ENCODE measurements around the gene ZNF831. TPM values are rescaled to one million over a fixed set of nuclear protein-coding genes. Genes with fewer than 3 reads are reported as not detected.

The ZNF831 gene
- total RNA-seq, 1 donor = 19.8 TPM

GRCh38 chr20:59134182-59134581, 29.4 kb upstream of the ZNF831 start:
- no peak overlapping the region for H3K4me3 ChIP-seq (ENCODE audit: low read length)
- H3K9me3 ChIP-seq (ENCODE audit: low read depth, low read length) = no peaks in the 10 kb centered on the region
- H3K4me1 ChIP-seq (ENCODE audit: insufficient read depth, low read length) = no peaks in the 10 kb centered on the region
- H3K27me3 ChIP-seq (ENCODE audit: insufficient read depth, low read length) = no peaks in the 10 kb centered on the region

- Histone ChIP-seq H3K4me1 (ENCODE audit: insufficient read depth, low read length) (peaks cover 1% of the 10 kb centered on the region), H3K9me3 (ENCODE audit: low read depth, low read length) (no peaks in the 10 kb centered on the region), H3K4me3 (ENCODE audit: low read length) (no peak overlapping the region), H3K27me3 (ENCODE audit: insufficient read depth, low read length) (no peaks in the 10 kb centered on the region)
Measured at GRCh38 chr20:59135093-59135492, 28.5 kb upstream of the ZNF831 start.

- H3K9me3 ChIP-seq (ENCODE audit: low read depth, low read length) = no peaks in the 10 kb centered on the region
Measured at GRCh38 chr20:59136027-59136426, 27.6 kb upstream of the ZNF831 start.

GRCh38 chr20:59137532-59137931, 26.1 kb upstream of the ZNF831 start:
- Histone ChIP-seq H3K27me3 (ENCODE audit: insufficient read depth, low read length) (no peaks in the 10 kb centered on the region), H3K9me3 (ENCODE audit: low read depth, low read length) (no peaks in the 10 kb centered on the region), H3K4me3 (ENCODE audit: low read length) (no peak overlapping the region), H3K4me1 (ENCODE audit: insufficient read depth, low read length) (peaks cover 5% of the 10 kb centered on the region)

More at GRCh38 chr20:59136027-59136426, 27.6 kb upstream of the ZNF831 start:
- H3K4me3 ChIP-seq (ENCODE audit: low read length) = no peak overlapping the region
- peaks cover 5% of the 10 kb centered on the region for H3K4me1 ChIP-seq (ENCODE audit: insufficient read depth, low read length)
- no peaks in the 10 kb centered on the region for H3K27me3 ChIP-seq (ENCODE audit: insufficient read depth, low read length)

GRCh38 chr20:59138114-59138748, 25.4 kb upstream of the ZNF831 start:
- no peaks in the 10 kb centered on the region for H3K9me3 ChIP-seq (ENCODE audit: low read depth, low read length)

GRCh38 chr20:59139998-59140397, 23.6 kb upstream of the ZNF831 start:
- no peaks in the 10 kb centered on the region for H3K27me3 ChIP-seq (ENCODE audit: insufficient read depth, low read length)
- no peaks in the 10 kb centered on the region for H3K9me3 ChIP-seq (ENCODE audit: low read depth, low read length)
- H3K4me3 ChIP-seq (ENCODE audit: low read length) = no peak overlapping the region
- H3K4me1 ChIP-seq (ENCODE audit: insufficient read depth, low read length) = peaks cover 13% of the 10 kb centered on the region

More at GRCh38 chr20:59138114-59138748, 25.4 kb upstream of the ZNF831 start:
- H3K4me1 ChIP-seq (ENCODE audit: insufficient read depth, low read length) = peaks cover 5% of the 10 kb centered on the region
- no peak overlapping the region for H3K4me3 ChIP-seq (ENCODE audit: low read length)
- no peaks in the 10 kb centered on the region for H3K27me3 ChIP-seq (ENCODE audit: insufficient read depth, low read length)

GRCh38 chr20:59141818-59142581, 21.6 kb upstream of the ZNF831 start:
- Histone ChIP-seq H3K4me3 (ENCODE audit: low read length) (no peak overlapping the region), H3K4me1 (ENCODE audit: insufficient read depth, low read length) (peaks cover 27% of the 10 kb centered on the region), H3K27me3 (ENCODE audit: insufficient read depth, low read length) (no peaks in the 10 kb centered on the region), H3K9me3 (ENCODE audit: low read depth, low read length) (no peaks in the 10 kb centered on the region)

- peaks cover 38% of the 10 kb centered on the region for H3K4me1 ChIP-seq (ENCODE audit: insufficient read depth, low read length)
- H3K27me3 ChIP-seq (ENCODE audit: insufficient read depth, low read length) = no peaks in the 10 kb centered on the region
- H3K4me3 ChIP-seq (ENCODE audit: low read length) = no peak overlapping the region
- no peaks in the 10 kb centered on the region for H3K9me3 ChIP-seq (ENCODE audit: low read depth, low read length)
Measured at GRCh38 chr20:59143326-59143725, 20.3 kb upstream of the ZNF831 start.

- peaks cover 45% of the 10 kb centered on the region for H3K4me1 ChIP-seq (ENCODE audit: insufficient read depth, low read length)
- no peaks in the 10 kb centered on the region for H3K9me3 ChIP-seq (ENCODE audit: low read depth, low read length)
- no peaks in the 10 kb centered on the region for H3K27me3 ChIP-seq (ENCODE audit: insufficient read depth, low read length)
- no peak overlapping the region for H3K4me3 ChIP-seq (ENCODE audit: low read length)
Measured at GRCh38 chr20:59144179-59144830, 19.3 kb upstream of the ZNF831 start.

GRCh38 chr20:59144831-59145196, 18.8 kb upstream of the ZNF831 start:
- Histone ChIP-seq H3K4me1 (ENCODE audit: insufficient read depth, low read length) (peaks cover 50% of the 10 kb centered on the region), H3K27me3 (ENCODE audit: insufficient read depth, low read length) (no peaks in the 10 kb centered on the region), H3K4me3 (ENCODE audit: low read length) (no peak overlapping the region), H3K9me3 (ENCODE audit: low read depth, low read length) (no peaks in the 10 kb centered on the region)

- Histone ChIP-seq H3K27me3 (ENCODE audit: insufficient read depth, low read length) (no peaks in the 10 kb centered on the region), H3K4me3 (ENCODE audit: low read length) (no peak overlapping the region), H3K4me1 (ENCODE audit: insufficient read depth, low read length) (peaks cover 51% of the 10 kb centered on the region)
Measured at GRCh38 chr20:59145247-59145923, 18.2 kb upstream of the ZNF831 start.

GRCh38 chr20:59145924-59146779, 17.5 kb upstream of the ZNF831 start:
- Histone ChIP-seq H3K4me3 (ENCODE audit: low read length) (peak overlapping the region; percentile 40), H3K4me1 (ENCODE audit: insufficient read depth, low read length) (peaks cover 58% of the 10 kb centered on the region), H3K27me3 (ENCODE audit: insufficient read depth, low read length) (no peaks in the 10 kb centered on the region), H3K9me3 (ENCODE audit: low read depth, low read length) (no peaks in the 10 kb centered on the region)

More at GRCh38 chr20:59145247-59145923, 18.2 kb upstream of the ZNF831 start:
- H3K9me3 ChIP-seq (ENCODE audit: low read depth, low read length) = no peaks in the 10 kb centered on the region

- Histone ChIP-seq H3K9me3 (ENCODE audit: low read depth, low read length) (no peaks in the 10 kb centered on the region), H3K27me3 (ENCODE audit: insufficient read depth, low read length) (no peaks in the 10 kb centered on the region), H3K4me1 (ENCODE audit: insufficient read depth, low read length) (peaks cover 67% of the 10 kb centered on the region), H3K4me3 (ENCODE audit: low read length) (peak overlapping the region; percentile 40)
Measured at GRCh38 chr20:59146780-59147565, 16.6 kb upstream of the ZNF831 start.

- Histone ChIP-seq H3K4me1 (ENCODE audit: insufficient read depth, low read length) (peaks cover 73% of the 10 kb centered on the region), H3K4me3 (ENCODE audit: low read length) (peak overlapping the region; percentile 40)
Measured at GRCh38 chr20:59147586-59147985, 16.0 kb upstream of the ZNF831 start.

More at GRCh38 chr20:59147586-59147985, 16.0 kb upstream of the ZNF831 start:
- no peaks in the 10 kb centered on the region for H3K27me3 ChIP-seq (ENCODE audit: insufficient read depth, low read length)
- H3K9me3 ChIP-seq (ENCODE audit: low read depth, low read length) = no peaks in the 10 kb centered on the region
